ENCODE results near the gene FGF11. TPM values are rescaled to one million over a fixed set of nuclear protein-coding genes. Genes with fewer than 3 reads are reported as not detected.
A peak's percentile ranks its signal among the peaks of the same experiment; 100 is the strongest.

The FGF11 gene
- total and polyA plus RNA-seq, 2 experiments from 2014 or later = 0.36 TPM; not detected in 1

DNA sequence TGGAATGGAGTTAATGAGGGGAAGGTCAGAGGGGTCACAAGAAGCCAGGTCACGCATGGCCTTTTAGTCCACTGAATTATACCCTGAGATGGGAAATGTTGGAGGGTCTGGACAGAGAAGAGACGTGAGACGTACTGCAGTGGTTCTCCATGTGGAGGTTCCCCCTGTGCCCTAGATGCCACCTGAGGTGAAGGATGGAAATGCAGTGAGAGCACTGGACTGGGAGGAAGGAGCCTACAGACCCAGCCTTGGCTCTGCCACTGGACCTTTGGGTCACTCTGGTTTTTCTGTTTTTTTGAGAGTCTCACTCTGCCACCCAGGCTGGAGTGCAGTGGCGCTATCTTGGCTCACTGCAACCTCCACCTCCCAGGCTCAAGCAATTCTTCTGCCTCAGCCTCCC is 43.2 kb upstream of the FGF11 start:
- H2AFZ ChIP-seq = no peak overlapping the region
- no peak for DNase-seq
- H3K4me3 ChIP-seq = no peak overlapping the region
- no peak overlapping the region for H3K27ac ChIP-seq
- H3K27me3 ChIP-seq (replicated peaks; ENCODE audit: insufficient read depth) = no peaks in the 10 kb centered on the region
- H3K9me2 ChIP-seq (ENCODE audit: insufficient read depth) = no peaks in the 10 kb centered on the region
- H3K36me3 ChIP-seq (ENCODE audit: low read depth) = no peaks in the 10 kb centered on the region
- in situ Hi-C loops (cut with MboI) = no loop called here
- no peaks in the 10 kb centered on the region for H3K9me3 ChIP-seq (ENCODE audit: low read depth)
- 77 to 90% methylated on average over 4 of the region's 4 CpGs for WGBS, 2 experiments (ENCODE audit: low coverage in 1 of 2, low lambda C conversion rate in 2 of 2, missing lambda C conversion rate in 2 of 2)
- H4K20me1 ChIP-seq (ENCODE audit: insufficient read depth) = no peaks in the 10 kb centered on the region
- H3K4me1 ChIP-seq (ENCODE audit: insufficient read depth) = peaks cover 4% of the 10 kb centered on the region; the same call in 1 of the 2 replicates
- TF ChIP-seq EZH2phosphoT487 (IDR thresholded peaks at IDR 0.05; ENCODE audit: insufficient read depth, low read depth) = no peak
- no peak for TF ChIP-seq EZH2 (IDR thresholded peaks at IDR 0.05; ENCODE audit: insufficient read depth, poor library complexity, severe bottlenecking)
- H3K9ac ChIP-seq = no peak overlapping the region
- H3K4me2 ChIP-seq (ENCODE audit: unreplicated experiment) = no peak overlapping the region
- peaks cover 22% of the 10 kb centered on the region for H3K79me2 ChIP-seq (ENCODE audit: insufficient read depth)
- H3F3A ChIP-seq (ENCODE audit: insufficient read depth) = 0 out of 2 replicates have a peak, but pooled peaks cover 10% of the 10 kb centered on the region

GRCh38 chr17:7398612-7399011 is 40.7 kb upstream of the FGF11 start:
- 0 out of 2 replicates have a peak, but pooled peaks cover 10% of the 10 kb centered on the region for H3F3A ChIP-seq (ENCODE audit: insufficient read depth)
- TF ChIP-seq EZH2phosphoT487 (IDR thresholded peaks at IDR 0.05; ENCODE audit: insufficient read depth, low read depth) (no peak), EZH2 (IDR thresholded peaks at IDR 0.05; ENCODE audit: insufficient read depth, poor library complexity, severe bottlenecking) (no peak)
- 51 to 54% methylated on average over 2 of the region's 2 CpGs for WGBS, 2 experiments (ENCODE audit: low coverage in 1 of 2, low lambda C conversion rate in 2 of 2, missing lambda C conversion rate in 2 of 2)
- no peaks in the 10 kb centered on the region for H3K36me3 ChIP-seq (ENCODE audit: low read depth)
- H3K9me3 ChIP-seq (ENCODE audit: low read depth) = no peaks in the 10 kb centered on the region
- no peak overlapping the region for H3K4me3 ChIP-seq
- peaks cover 20% of the 10 kb centered on the region for H3K79me2 ChIP-seq (ENCODE audit: insufficient read depth)
- no peak overlapping the region for H3K4me2 ChIP-seq (ENCODE audit: unreplicated experiment)
- in situ Hi-C loops (cut with MboI) = no loop called here
- no peak overlapping the region for H3K27ac ChIP-seq
- H3K9ac ChIP-seq = no peak overlapping the region
- DNase-seq = no peak
- H3K4me1 ChIP-seq (ENCODE audit: insufficient read depth) = peaks cover 11% of the 10 kb centered on the region
- H3K27me3 ChIP-seq (replicated peaks; ENCODE audit: insufficient read depth) = no peaks in the 10 kb centered on the region
- H4K20me1 ChIP-seq (ENCODE audit: insufficient read depth) = no peaks in the 10 kb centered on the region
- H3K9me2 ChIP-seq (ENCODE audit: insufficient read depth) = no peaks in the 10 kb centered on the region
- H2AFZ ChIP-seq = no peak overlapping the region

DNA sequence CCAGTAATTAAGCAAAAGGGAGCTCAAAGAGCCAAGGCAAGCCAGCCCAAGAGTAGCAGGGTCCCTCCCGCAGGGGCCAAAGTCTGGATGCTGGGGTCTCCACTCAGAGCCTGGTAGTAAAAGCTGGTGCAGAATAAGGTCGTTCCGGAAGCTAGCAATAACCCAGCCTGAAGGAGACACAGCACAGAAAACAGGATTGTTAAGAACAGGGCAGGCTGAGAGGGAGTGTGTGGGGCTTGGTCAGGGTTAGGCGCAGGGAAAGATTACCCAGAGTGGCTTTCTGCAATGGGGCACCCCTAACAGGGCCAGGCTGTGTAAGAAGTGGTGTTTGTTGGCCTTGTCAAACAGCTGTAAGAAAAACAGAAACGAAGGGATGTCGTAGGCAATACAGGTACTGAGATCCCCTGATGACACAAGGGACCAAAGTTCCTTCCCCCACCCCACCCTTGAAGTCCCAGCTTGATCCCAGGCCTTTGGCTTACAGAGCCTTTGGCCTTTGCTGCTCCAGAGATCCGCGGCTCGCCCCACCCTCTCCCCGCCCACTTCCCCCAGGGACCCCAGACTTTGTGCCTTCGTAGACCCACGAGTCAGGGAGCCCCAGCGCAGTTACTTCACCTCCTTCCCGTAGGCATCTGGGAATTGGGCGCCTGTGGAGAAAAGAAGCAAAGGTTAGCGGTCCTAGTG is 36.1 kb upstream of the FGF11 start:
- H3K9me2 ChIP-seq (ENCODE audit: insufficient read depth) = no peaks in the 10 kb centered on the region
- no peaks in the 10 kb centered on the region for H3K27me3 ChIP-seq (replicated peaks; ENCODE audit: insufficient read depth)
- no peak for DNase-seq
- TF ChIP-seq EZH2 (IDR thresholded peaks at IDR 0.05; ENCODE audit: insufficient read depth, poor library complexity, severe bottlenecking) = no peak
- peak overlapping the region; percentile 72 for H3K9ac ChIP-seq
- peaks cover 14% of the 10 kb centered on the region for H3K79me2 ChIP-seq (ENCODE audit: insufficient read depth)
- in situ Hi-C loops (cut with MboI) = no loop called here
- 0 out of 2 replicates have a peak, but pooled peaks cover 4% of the 10 kb centered on the region for H3F3A ChIP-seq (ENCODE audit: insufficient read depth)
- H3K4me1 ChIP-seq (ENCODE audit: insufficient read depth) = peaks cover 6% of the 10 kb centered on the region
- no peaks in the 10 kb centered on the region for H4K20me1 ChIP-seq (ENCODE audit: insufficient read depth)
- peak overlapping the region; percentile 79 for H3K4me3 ChIP-seq
- H2AFZ ChIP-seq = peak overlapping the region; percentile 78
- no peaks in the 10 kb centered on the region for H3K9me3 ChIP-seq (ENCODE audit: low read depth)
- peak overlapping the region; percentile 60 for H3K27ac ChIP-seq
- 11 to 12% methylated on average over 15 to 16 of the region's 16 CpGs for WGBS, 2 experiments (ENCODE audit: low coverage in 1 of 2, low lambda C conversion rate in 2 of 2, missing lambda C conversion rate in 2 of 2)
- no peaks in the 10 kb centered on the region for H3K36me3 ChIP-seq (ENCODE audit: low read depth)
- peak overlapping the region; percentile 67 for H3K4me2 ChIP-seq (ENCODE audit: unreplicated experiment)

GRCh38 chr17:7403727-7403976 is 35.7 kb upstream of the FGF11 start:
- 1% methylated on average over 8 to 13 of the region's 13 CpGs for WGBS, 2 experiments (ENCODE audit: low coverage in 1 of 2, low lambda C conversion rate in 2 of 2, missing lambda C conversion rate in 2 of 2)
- Histone ChIP-seq H3K9ac (peak overlapping the region; percentile 72), H3K27ac (peak overlapping the region; percentile 60), H3F3A (ENCODE audit: insufficient read depth) (0 out of 2 replicates have a peak, but pooled peaks cover 4% of the 10 kb centered on the region), H3K4me2 (ENCODE audit: unreplicated experiment) (peak overlapping the region; percentile 67), H4K20me1 (ENCODE audit: insufficient read depth) (no peaks in the 10 kb centered on the region), H3K9me2 (ENCODE audit: insufficient read depth) (no peaks in the 10 kb centered on the region), H3K9me3 (ENCODE audit: low read depth) (no peaks in the 10 kb centered on the region), H3K4me3 (peak overlapping the region; percentile 79), H2AFZ (peak overlapping the region; percentile 78), H3K79me2 (ENCODE audit: insufficient read depth) (peaks cover 14% of the 10 kb centered on the region), H3K36me3 (ENCODE audit: low read depth) (no peaks in the 10 kb centered on the region), H3K4me1 (ENCODE audit: insufficient read depth) (peaks cover 6% of the 10 kb centered on the region), H3K27me3 (replicated peaks; ENCODE audit: insufficient read depth) (no peaks in the 10 kb centered on the region)
- no peak for DNase-seq
- in situ Hi-C loops (cut with MboI) = no loop called here
- TF ChIP-seq EZH2 (IDR thresholded peaks at IDR 0.05; ENCODE audit: insufficient read depth, poor library complexity, severe bottlenecking) (no peak), EZH2phosphoT487 (IDR thresholded peaks at IDR 0.05; ENCODE audit: insufficient read depth, low read depth) (no peak)
